Sciatic nerve (tissue), 2 donors: Measurements from ENCODE around the gene PRKN. TPM values are rescaled to one million over a fixed set of nuclear protein-coding genes. Genes with fewer than 3 reads are reported as not detected.

Experiments used
- ATAC-seq: fragments of 200-7000 bp; cut with Tn5 transposase; one replicate; pipeline ENCODE4 v1.9.1; 2020; ENCODE audit warnings: mild to moderate bottlenecking, moderate library complexity
- DNase-seq: peaks from one replicate; pipeline ENCODE4 v3.0.0-alpha.2; 2020; ENCODE audit warnings: low spot score
- intact Hi-C: fragments of 100-400 bp; cut with DNase I; formaldehyde crosslinking; loops from one replicate; pipeline ENCODE4 v1.14.2; 2022
- total RNA-seq: library from RNA; stranded (reverse); fragmentation: NEBNext Ultra II Directional; extraction: Animal tissue kit (Norgen Biotek cat#: 25700); gene quantifications from one replicate; pipeline ENCODE4 v1.2.1, GENCODE V29; 2021
- donor health status: DM: no; HTN: no; CAD: no.
- donor health status: DM: no; HTN: no; CAD: no.

PRKN gene
- total RNA-seq, 1 donor from 2014 or later, result 15.9 TPM

- DNase-seq, result no peak
- ATAC-seq, result no peak
- intact Hi-C loops, result no loop called here
Measured at GRCh38 chr6:161564952-161565351, 1162.6 kb downstream of the PRKN start.

DNA sequence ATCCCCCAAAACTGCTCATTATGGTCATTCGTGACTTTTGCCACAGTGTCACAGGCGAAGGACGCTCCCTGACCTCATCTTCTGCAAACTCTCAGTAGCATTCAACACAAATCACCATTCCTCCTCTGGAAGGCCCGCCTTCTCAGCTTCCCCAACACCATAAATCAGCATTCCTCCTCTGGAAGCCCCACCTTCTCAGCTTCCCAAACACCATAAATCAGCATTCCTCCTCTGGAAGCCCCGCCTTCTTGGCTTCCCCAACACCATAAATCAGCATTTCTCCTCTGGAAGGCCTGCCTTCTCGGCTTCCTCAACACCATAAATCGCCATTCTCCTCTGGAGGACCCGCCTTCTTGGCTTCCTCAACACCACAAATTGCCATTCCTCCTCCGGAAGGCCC, 1165.7 kb downstream of the PRKN start:
- no peak for ATAC-seq
- DNase-seq, result no peak
- intact Hi-C loops, result no loop called here

DNA sequence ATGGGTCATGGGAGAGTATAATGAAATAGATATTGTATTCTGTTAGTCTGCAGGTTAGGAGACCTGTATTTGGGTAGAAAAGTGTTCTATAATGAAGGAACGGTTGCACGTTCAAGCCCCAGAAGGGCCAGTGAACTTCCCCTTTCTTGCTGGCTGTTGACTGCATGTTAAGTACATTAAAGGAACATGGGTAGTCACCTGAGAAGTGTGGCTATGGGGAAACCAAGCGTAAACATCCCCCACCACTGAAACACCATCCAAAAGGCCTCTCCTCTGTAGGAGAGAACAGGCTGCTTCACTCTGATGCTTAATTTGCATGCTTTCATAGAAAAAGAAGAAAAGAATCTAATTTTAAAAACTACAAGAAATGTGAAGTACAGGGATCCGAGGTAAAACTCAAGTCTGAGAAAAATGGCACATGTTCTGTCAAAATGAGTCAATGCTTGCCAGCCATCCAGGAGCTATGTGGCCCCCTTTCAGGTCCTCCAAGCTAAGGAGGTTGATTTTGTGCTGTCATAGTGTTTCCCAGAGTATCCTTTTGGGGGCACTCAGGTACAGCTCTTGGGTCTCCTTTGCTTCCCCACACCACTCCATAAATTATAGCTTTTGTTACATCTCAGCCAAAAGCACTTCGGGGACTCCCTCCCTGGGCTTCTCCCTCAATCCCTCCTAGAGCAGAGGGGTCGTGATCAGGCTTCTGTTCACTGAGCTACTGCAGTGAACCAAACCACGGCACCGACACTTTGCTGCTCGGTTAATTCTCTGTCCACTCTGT, 1170.0 kb downstream of the PRKN start:
- ATAC-seq, result no peak
- intact Hi-C loops, result no loop called here
- DNase-seq, result no peak

- DNase-seq, result no peak
- intact Hi-C loops, result no loop called here
- ATAC-seq, result no peak
Measured at GRCh38 chr6:161554883-161555282, 1172.7 kb downstream of the PRKN start.

DNA sequence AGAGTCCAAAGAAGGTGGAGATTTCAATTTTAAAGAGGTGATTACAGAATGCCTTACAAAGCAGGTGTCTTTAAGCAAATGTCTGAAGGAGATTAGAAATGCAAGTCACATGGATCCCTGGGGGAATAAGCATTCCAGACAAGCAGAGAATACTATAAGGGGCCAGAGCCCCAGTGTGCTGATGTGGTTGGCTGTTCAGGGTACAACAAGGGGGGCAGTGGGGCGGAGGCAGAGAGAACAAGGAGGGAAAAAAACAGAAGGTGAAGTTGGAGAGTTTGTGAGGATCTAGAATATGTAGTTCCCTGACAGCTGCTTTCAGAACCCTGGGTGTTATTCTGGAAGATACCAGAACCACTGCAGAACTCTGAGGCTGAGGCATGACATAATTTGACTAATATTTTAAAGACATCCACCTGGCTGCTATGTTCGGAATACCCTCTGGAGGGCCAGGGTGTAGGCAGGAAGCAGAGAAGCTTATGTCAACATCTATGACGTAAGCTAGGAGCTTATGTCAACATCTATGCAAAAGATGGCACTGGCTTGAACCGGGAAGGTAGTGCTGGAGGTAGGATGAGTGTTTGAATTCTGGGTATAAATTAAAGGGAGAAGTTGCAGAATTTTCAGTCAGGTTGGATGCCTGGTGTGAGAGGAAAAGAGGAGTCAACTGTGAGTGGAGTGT, 1177.5 kb downstream of the PRKN start:
- ATAC-seq, result no peak
- intact Hi-C loops, result no loop called here
- no peak for DNase-seq

GRCh38 chr6:161548713-161549296, 1178.8 kb downstream of the PRKN start:
- ATAC-seq (no peak), DNase-seq (no peak)
- intact Hi-C loops, result no loop called here

- intact Hi-C loops, result no loop called here
- DNase-seq (no peak), ATAC-seq (no peak)
Measured at GRCh38 chr6:161547617-161548016, 1179.9 kb downstream of the PRKN start.

- no peak for DNase-seq
- no peak for ATAC-seq
- intact Hi-C loops, result no loop called here
Measured at GRCh38 chr6:161546632-161547031, 1180.9 kb downstream of the PRKN start.

DNA sequence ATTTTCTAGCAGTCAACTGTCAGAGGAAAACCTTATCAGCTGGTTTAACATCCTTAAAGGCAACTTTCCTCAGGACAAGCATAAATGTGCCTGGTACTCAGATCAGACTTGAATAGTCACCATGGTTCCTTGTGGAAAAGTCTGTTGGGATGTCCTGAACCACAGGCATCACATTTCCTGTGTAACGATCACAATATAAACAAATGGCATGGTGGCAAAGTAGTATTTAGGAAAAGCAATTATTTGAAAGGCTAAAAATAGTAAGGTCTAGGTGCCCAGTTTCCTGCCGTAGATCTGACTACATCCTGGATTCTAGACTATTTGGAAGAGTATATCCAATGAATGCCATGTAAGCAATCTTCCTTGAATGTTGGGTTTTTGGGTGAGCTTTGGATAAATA, 1181.8 kb downstream of the PRKN start:
- DNase-seq (no peak), ATAC-seq (no peak)
- intact Hi-C loops, result no loop called here

DNA sequence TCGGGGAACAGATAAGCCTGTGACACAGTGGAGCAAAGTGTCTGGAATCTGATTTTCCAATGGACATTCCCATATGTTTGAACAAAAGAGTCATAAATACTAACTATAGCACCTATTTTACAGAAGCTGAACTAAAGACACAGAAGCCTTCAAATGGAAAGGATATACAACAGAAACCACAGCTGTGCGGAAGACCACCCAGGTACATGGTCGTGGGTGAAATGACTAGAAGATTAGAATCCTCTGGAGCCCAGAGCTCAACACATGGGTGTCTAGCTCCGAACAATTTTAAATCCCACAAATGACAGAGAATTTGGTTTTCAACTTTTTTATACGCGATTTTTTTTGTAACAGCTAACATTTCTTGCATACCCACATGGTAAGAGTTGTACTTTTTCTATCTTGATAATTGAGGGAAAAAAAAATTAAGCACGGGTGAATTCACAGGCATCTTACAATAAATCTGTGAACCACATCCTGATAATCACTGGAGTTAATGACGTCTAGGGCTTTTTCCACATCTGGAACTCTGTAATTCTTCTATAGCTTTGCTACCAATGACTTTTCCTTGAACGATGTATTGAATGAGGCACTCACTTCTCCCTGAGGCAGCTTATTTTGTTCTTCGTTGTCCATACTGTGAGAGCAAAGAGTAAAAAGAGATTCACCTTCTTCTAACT, 1182.6 kb downstream of the PRKN start:
- ATAC-seq, result no peak
- no peak for DNase-seq
- intact Hi-C loops, result no loop called here

GRCh38 chr6:161543684-161544309, 1183.8 kb downstream of the PRKN start:
- ATAC-seq, result no peak
- intact Hi-C loops, result no loop called here
- DNase-seq, result no peak

DNA sequence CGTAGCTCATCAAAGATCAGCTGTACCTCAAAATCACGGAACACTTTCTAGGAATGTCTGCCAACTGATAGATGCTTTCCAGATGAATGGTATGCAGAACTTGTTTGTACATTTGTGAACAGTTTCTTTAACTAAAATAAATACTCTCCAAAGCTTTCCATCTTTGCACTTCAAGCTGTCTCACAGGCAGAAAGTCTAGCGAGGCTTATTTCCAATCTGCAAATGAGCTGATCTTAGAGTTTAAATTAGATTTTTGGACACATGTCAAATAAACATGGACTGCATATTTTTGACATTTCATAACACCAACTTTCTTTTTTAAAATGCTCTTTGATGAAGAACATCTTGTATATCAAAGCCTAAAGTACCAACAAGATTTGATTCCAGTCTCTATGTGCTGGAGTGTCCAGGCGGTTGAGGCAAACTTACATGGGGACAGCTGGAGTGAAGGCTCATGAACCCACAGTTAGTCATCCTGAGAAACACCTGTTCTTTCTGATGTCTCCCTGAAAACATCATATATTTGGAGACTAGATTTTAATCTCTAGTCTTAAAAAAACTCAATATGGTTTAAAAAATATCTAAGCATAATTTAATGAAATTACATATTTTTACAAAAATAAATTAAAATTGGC, 1185.1 kb downstream of the PRKN start:
- DNase-seq (no peak), ATAC-seq (no peak)
- intact Hi-C loops, result no loop called here

GRCh38 chr6:161540532-161540931, 1187.0 kb downstream of the PRKN start:
- DNase-seq, result no peak
- intact Hi-C loops, result no loop called here
- ATAC-seq, result no peak

DNA sequence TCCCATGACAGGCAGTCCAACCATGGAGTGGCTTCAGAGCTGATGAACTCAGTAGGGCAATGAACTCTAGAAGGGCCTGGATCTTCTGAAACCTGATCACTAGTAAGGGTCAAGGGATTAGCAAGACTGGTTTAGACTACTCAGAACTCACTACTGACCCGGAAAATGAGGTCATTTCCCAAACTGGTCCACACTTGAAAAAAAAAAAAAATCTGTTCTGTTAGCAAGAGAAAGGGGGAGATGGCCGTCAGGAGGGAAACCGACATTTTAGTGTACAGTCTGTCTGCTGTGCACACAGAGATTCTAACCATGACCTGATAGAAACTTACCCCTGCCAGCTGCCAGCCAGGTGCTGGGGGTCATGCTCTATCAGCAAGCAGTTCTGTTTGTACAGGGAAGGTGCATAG, 1191.3 kb downstream of the PRKN start:
- DNase-seq (no peak), ATAC-seq (no peak)
- intact Hi-C loops, result no loop called here

- ATAC-seq, result no peak
- no peak for DNase-seq
- intact Hi-C loops, result no loop called here
Measured at GRCh38 chr6:161534264-161534873, 1193.2 kb downstream of the PRKN start.

DNA sequence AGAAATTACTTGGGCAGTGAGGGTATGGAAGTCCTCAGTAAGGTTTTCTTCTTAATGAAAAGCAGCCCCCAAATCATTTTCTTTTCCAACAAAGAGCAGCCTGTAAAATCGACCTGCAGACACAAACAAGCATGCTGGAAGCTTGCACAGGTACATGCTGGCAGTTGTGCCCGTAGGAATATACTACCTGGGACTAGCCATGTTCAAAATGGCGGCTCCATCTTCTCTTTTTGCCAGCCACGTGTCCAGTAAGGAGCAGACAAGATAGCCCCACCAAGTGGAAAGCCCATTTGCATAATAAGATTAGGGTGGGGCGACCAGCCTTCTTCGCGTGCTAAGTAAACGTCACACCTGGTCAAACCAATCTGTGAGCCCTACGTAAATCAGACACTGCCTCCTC, 1194.3 kb downstream of the PRKN start:
- ATAC-seq (no peak), DNase-seq (no peak)
- intact Hi-C loops, result no loop called here

- intact Hi-C loops, result no loop called here
- DNase-seq (no peak), ATAC-seq (no peak)
Measured at GRCh38 chr6:161532536-161532935, 1195.0 kb downstream of the PRKN start.

GRCh38 chr6:161526794-161527193, 1200.8 kb downstream of the PRKN start:
- DNase-seq (no peak), ATAC-seq (no peak)
- intact Hi-C loops, result no loop called here

GRCh38 chr6:161523362-161523761, 1204.2 kb downstream of the PRKN start:
- ATAC-seq (no peak), DNase-seq (no peak)
- intact Hi-C loops, result no loop called here
